ENCODE results near the gene H2AZ2.

GRCh38 chr7:44796034-44796503, 51.8 kb downstream of the H2AZ2 start:
- TF ChIP-seq POLR2A (IDR thresholded peaks at IDR 0.05; ENCODE audit: extremely low read depth, insufficient read length) (no peak), CTCF (IDR thresholded peaks at IDR 0.05; ENCODE audit: low read depth, low read length) (no peak)
